IMR-90 (cell line): ENCODE measurements around the gene TMEM117. TPM values are rescaled to one million over a fixed set of nuclear protein-coding genes. Genes with fewer than 3 reads are reported as not detected.

Experiments
- ATAC-seq: fragments of 200-7000 bp; cut with Tn5 transposase; 2 replicates; pipeline ENCODE4 v1.9.1; 2020; ENCODE audit warnings: low read depth, mild to moderate bottlenecking, moderate library complexity
- BruUV-seq: library from RNA; stranded (reverse); fragments of 400-500 nt; replicated peaks from 2 replicates; lab custom pipeline; 2021; lab: Mats Ljungman, UMichigan
- CTCF ChIA-PET: fragments of 300-600 bp; formaldehyde crosslinking; extraction: SDS; loops from one replicate; lab custom pipeline; 2021; ENCODE audit warnings: antibody characterized with exemption; lab: Yijun Ruan, JAX
- POLR2A ChIA-PET: fragments of 300-600 bp; sonication (Branson Sonifier 250); formaldehyde crosslinking; loops from one replicate; lab custom pipeline; 2022; ENCODE audit warnings: antibody characterized with exemption; ENCODE audit not compliant: unreplicated experiment; lab: Charles Lee
- DNase-seq: peaks from one replicate; pipeline ENCODE4 v3.0.0; 2013
- H2AFZ ChIP-seq: replicated peaks from 2 replicates; pipeline ENCODE3; 2013; ENCODE audit warnings: low read length, mild to moderate bottlenecking; ENCODE audit not compliant: poor library complexity
- H2AK5ac ChIP-seq: 2 replicates; pipeline ENCODE4 v1.6.1; 2013; ENCODE audit warnings: low read depth, low read length, inconsistent platforms
- H2AK9ac ChIP-seq: replicated peaks from 2 replicates; pipeline ENCODE3; 2013; ENCODE audit warnings: mild to moderate bottlenecking, low read depth, low read length, moderate library complexity; ENCODE audit not compliant: poor library complexity
- H2BK120ac ChIP-seq: 2 replicates; pipeline ENCODE4 v1.6.1; 2013; ENCODE audit warnings: low read depth, low read length, inconsistent platforms
- H2BK15ac ChIP-seq: 3 replicates; pipeline ENCODE4 v1.6.1; 2013; ENCODE audit warnings: low read depth, low read length, inconsistent platforms
- H2BK20ac ChIP-seq: 2 replicates; pipeline ENCODE4 v1.6.1; 2013; ENCODE audit warnings: low read depth, mild to moderate bottlenecking, inconsistent platforms, low read length, moderate library complexity
- H2BK5ac ChIP-seq: 2 replicates; pipeline ENCODE4 v1.6.1; 2013; ENCODE audit warnings: mild to moderate bottlenecking, low read depth, low read length, inconsistent platforms; ENCODE audit not compliant: poor library complexity, severe bottlenecking
- H3K14ac ChIP-seq: replicated peaks from 2 replicates; pipeline ENCODE4 v1.6.1; 2013; ENCODE audit warnings: low read depth, low read length, inconsistent platforms
- H3K18ac ChIP-seq: 2 replicates; pipeline ENCODE4 v1.6.1; 2013; ENCODE audit warnings: low read depth, low read length, control low read depth
- H3K23ac ChIP-seq: 2 replicates; pipeline ENCODE4 v1.6.1; 2013; ENCODE audit warnings: low read depth, low read length, inconsistent platforms
- H3K27ac ChIP-seq: 2 replicates; pipeline ENCODE4 v1.5.1; 2013; ENCODE audit warnings: mild to moderate bottlenecking, control low read depth, low read length; ENCODE audit not compliant: insufficient read depth
- H3K27me3 ChIP-seq: 2 replicates; pipeline ENCODE4 v1.6.1; 2013; ENCODE audit warnings: low read length; ENCODE audit not compliant: control insufficient read depth, insufficient read depth
- H3K36me3 ChIP-seq: 2 replicates; pipeline ENCODE4 v1.6.1; 2013; ENCODE audit warnings: low read length, mixed read lengths; ENCODE audit not compliant: control insufficient read depth, insufficient read depth
- H3K4ac ChIP-seq: 2 replicates; pipeline ENCODE4 v1.6.1; 2013; ENCODE audit warnings: low read depth, low read length, inconsistent platforms
- H3K4me1 ChIP-seq: 2 replicates; pipeline ENCODE4 v1.6.1; 2013; ENCODE audit warnings: low read length, mixed read lengths; ENCODE audit not compliant: control insufficient read depth, insufficient read depth
- H3K4me2 ChIP-seq: 2 replicates; pipeline ENCODE4 v1.6.1; 2013; ENCODE audit warnings: low read depth, mild to moderate bottlenecking, control low read depth, low read length, moderate library complexity
- H3K4me3 ChIP-seq: 2 replicates; pipeline ENCODE4 v1.5.1; 2013; ENCODE audit warnings: low read depth, mild to moderate bottlenecking, control low read depth, low read length, moderate library complexity; ENCODE audit not compliant: insufficient read depth
- H3K56ac ChIP-seq: 2 replicates; pipeline ENCODE4 v1.6.1; 2013; ENCODE audit warnings: low read length, inconsistent platforms; ENCODE audit not compliant: insufficient read depth; ENCODE audit errors: extremely low read depth
- H3K79me1 ChIP-seq, 2 experiments: 2 replicates each; pipeline ENCODE4 v1.6.1; 2013; ENCODE audit warnings: low read length in 2 of 2, inconsistent platforms in 1 of 2, low read depth in 1 of 2
- H3K9ac ChIP-seq: 2 replicates; pipeline ENCODE4 v1.6.1; 2013; ENCODE audit warnings: low read depth, low read length, control low read depth
- H3K9me1 ChIP-seq: 2 replicates; pipeline ENCODE4 v1.6.1; 2013; ENCODE audit warnings: low read length, inconsistent platforms; ENCODE audit not compliant: insufficient read depth
- H3K9me3 ChIP-seq: 2 replicates; pipeline ENCODE4 v1.6.1; 2013; ENCODE audit warnings: low read length; ENCODE audit not compliant: control insufficient read depth, insufficient read depth
- H4K20me1 ChIP-seq: 2 replicates; pipeline ENCODE4 v1.6.1; 2013; ENCODE audit warnings: low read length, inconsistent platforms; ENCODE audit not compliant: insufficient read depth
- H4K5ac ChIP-seq: 2 replicates; pipeline ENCODE4 v1.6.1; 2013; ENCODE audit warnings: mild to moderate bottlenecking, low read depth, low read length, control low read depth
- H4K8ac ChIP-seq, 2 experiments: 2 replicates each; pipeline ENCODE4 v1.6.1; 2013; ENCODE audit warnings: low read depth in 2 of 2, low read length in 2 of 2, control low read depth in 1 of 2, inconsistent platforms in 1 of 2
- H4K91ac ChIP-seq: 2 replicates; pipeline ENCODE4 v1.6.1; 2013; ENCODE audit warnings: low read depth, low read length, inconsistent platforms; ENCODE audit not compliant: insufficient read depth
- CHD1 ChIP-seq: IDR thresholded peaks from 2 replicates; pipeline ENCODE4 v1.6.1; 2012; ENCODE audit warnings: low read depth, low read length, improper control_type of control experiment
- CTCF ChIP-seq: conservative IDR thresholded peaks from 2 replicates; pipeline ENCODE4 v1.5.1; 2012; ENCODE audit warnings: mild to moderate bottlenecking, low read depth, low read length, improper control_type of control experiment
- NFE2L2 ChIP-seq: fragments of 150-350 bp; IDR thresholded peaks from 2 replicates; pipeline ENCODE4 v1.6.1; 2016; ENCODE audit warnings: low read depth, mild to moderate bottlenecking, low read length
- RFX5 ChIP-seq: IDR thresholded peaks from 2 replicates; pipeline ENCODE4 v1.8.0; 2012; ENCODE audit warnings: low read depth, mild to moderate bottlenecking, low read length, moderate library complexity
- WGBS, 2 experiments: methylation state at CpG; one replicate each; pipeline versions ENCODE4 v1.1.5 to v1.1.7; 2013; ENCODE audit warnings: missing lambda C conversion rate in 2 of 2; ENCODE audit not compliant: insufficient read length in 1 of 2; ENCODE audit errors: extremely low coverage in 2 of 2; 5-methylcytosine and 5-hydroxymethylcytosine counted together
- dilution Hi-C: fragments of 300-500 bp; cut with HindIII; formaldehyde crosslinking; loops from one replicate; pipeline ENCODE4 v1.14.3; 2018; ENCODE audit warnings: low sequenced_read_pairs; ENCODE audit not compliant: unreplicated experiment
- in situ Hi-C: fragments of 300-500 bp; cut with MboI; formaldehyde crosslinking; loops from 3 replicates; pipeline ENCODE4 v1.14.3; 2019; ENCODE audit warnings: low sequenced_read_pairs, inconsistent platforms, mixed read lengths
- intact Hi-C: fragments of 100-400 bp; cut with micrococcal nuclease; formaldehyde crosslinking; loops from 2 replicates; pipeline ENCODE4 v1.10.0; 2022
- polyA plus RNA-seq, 3 experiments: library from polyadenylated mRNA; depleted of rRNA; stranded (reverse); fragments of >200 nt; gene quantifications; 2 replicates each; pipeline ENCODE4 v1.2.3, GENCODE V29; 2012; ENCODE audit warnings: low replicate concordance in 1 of 3
- total RNA-seq: library from RNA; depleted of rRNA; stranded (reverse); fragments of >200 nt; gene quantifications from 2 replicates; pipeline ENCODE4 v1.2.3, GENCODE V29; 2012

Gene TMEM117
- total and polyA plus RNA-seq, 2 of the 4 experiments (the other 2 are of a cell fraction), result 8.7 to 21.0 TPM

GRCh38 chr12:44217146-44217883 lies 381.4 kb downstream of the TMEM117 start:
- no peak overlapping the region for H2AK5ac ChIP-seq
- H3K36me3 ChIP-seq, result no peaks in the 10 kb centered on the region
- no CpG with 5 or more reads among the region's 4 CpGs for WGBS, 2 experiments
- no peak overlapping the region for H2BK120ac ChIP-seq
- H4K5ac ChIP-seq, result no peak overlapping the region
- no peak overlapping the region for H4K91ac ChIP-seq
- no TSS peak for BruUV-seq
- H4K20me1 ChIP-seq, result no peaks in the 10 kb centered on the region
- H2AFZ ChIP-seq, result no peak overlapping the region
- no peak overlapping the region for H2AK9ac ChIP-seq
- H4K8ac ChIP-seq, result no peak overlapping the region
- ChIA-PET POLR2A (no interaction called here), CTCF (no interaction called here)
- H2BK5ac ChIP-seq, result no peak overlapping the region
- H2BK15ac ChIP-seq, result no peak overlapping the region
- H3K9me1 ChIP-seq, result no peaks in the 10 kb centered on the region
- DNase-seq (peak; percentile 9), ATAC-seq (no peak)
- no peak overlapping the region for H3K4me3 ChIP-seq
- no peak overlapping the region for H3K4me2 ChIP-seq
- dilution Hi-C loops (no loop called here), in situ Hi-C loops (no loop called here), intact Hi-C loops (no loop called here)
- TF ChIP-seq RFX5 (no peak), CHD1 (no peak), CTCF (no peak), NFE2L2 (no peak)
- no peak overlapping the region for H3K18ac ChIP-seq
- H3K4me1 ChIP-seq, result no peaks in the 10 kb centered on the region
- H3K27ac ChIP-seq, result no peak overlapping the region
- no peak overlapping the region for H3K56ac ChIP-seq
- H2BK20ac ChIP-seq, result no peak overlapping the region
- H3K9ac ChIP-seq, result no peak overlapping the region
- H3K27me3 ChIP-seq, result no peaks in the 10 kb centered on the region
- no peak overlapping the region for H3K4ac ChIP-seq
- H3K79me1 ChIP-seq, result no peaks in the 10 kb centered on the region
- no peaks in the 10 kb centered on the region for H3K9me3 ChIP-seq
- no peak overlapping the region for H3K23ac ChIP-seq
- no peak overlapping the region for H3K14ac ChIP-seq
